ENCODE results near the gene EDN2.

DNA sequence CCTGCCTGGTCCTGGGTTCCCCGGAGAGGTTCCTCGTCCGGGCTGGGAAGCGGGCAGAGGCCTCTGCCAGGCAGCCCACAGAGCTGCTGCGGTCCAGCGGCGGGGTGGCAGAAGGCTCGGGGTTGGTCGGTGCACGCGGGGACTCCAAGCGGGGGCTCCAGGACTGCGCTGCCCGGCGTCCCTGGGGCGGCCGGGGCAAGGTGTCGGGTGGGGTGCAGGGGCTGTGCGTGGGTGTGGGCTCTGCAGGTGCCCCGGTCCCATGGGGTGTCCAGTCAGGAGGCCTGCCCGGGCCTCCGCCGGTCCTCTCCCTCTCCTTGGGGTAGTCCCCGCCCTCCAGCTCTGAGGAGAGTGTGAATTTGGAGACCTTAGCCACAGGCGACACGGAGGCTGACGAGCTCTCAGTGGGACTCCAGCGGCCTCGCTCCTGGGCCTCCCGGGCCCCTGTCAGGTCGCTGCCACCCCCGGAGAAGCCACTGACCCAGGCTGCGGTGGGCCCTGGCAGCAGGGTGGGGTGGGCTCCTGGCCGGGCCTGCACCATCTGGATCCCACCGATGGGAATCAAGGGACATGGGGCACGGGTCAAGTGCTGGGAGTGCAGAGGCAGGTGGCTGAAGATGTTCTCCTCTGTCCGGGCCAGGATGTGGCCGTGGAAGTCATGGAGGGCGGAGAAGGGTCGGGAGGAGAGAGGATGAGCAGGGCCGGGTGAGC is 26.2 kb upstream of the EDN2 start:
- TF ChIP-seq CTCF (conservative IDR thresholded peaks at IDR 0.05; ENCODE audit: low read depth, low read length), result no peak
- no peak for TF ChIP-seq EZH2 (IDR thresholded peaks at IDR 0.05; ENCODE audit: borderline replicate concordance, low read depth, low read length, poor library complexity, severe bottlenecking)
